Endothelial cell of umbilical vein (primary cell): Measurements from ENCODE around the gene RFX7.

Experiments used
- EZH2 ChIP-seq: IDR thresholded peaks from 2 replicates; pipeline ENCODE4 v1.6.1; 2012; ENCODE audit warnings: borderline replicate concordance, low read depth, mild to moderate bottlenecking, moderate library complexity, low read length, inconsistent platforms; ENCODE audit not compliant: severe bottlenecking
- FOS ChIP-seq: IDR thresholded peaks from 2 replicates; pipeline ENCODE4 v1.6.1; 2011; ENCODE audit warnings: mild to moderate bottlenecking, low read length, moderate library complexity, borderline replicate concordance; ENCODE audit not compliant: insufficient read depth
- JUN ChIP-seq: IDR thresholded peaks from 2 replicates; pipeline ENCODE4 v1.6.1; 2011; ENCODE audit warnings: borderline replicate concordance, low read depth; ENCODE audit not compliant: insufficient read length, insufficient read depth
- POLR2A ChIP-seq: IDR thresholded peaks from 2 replicates; pipeline ENCODE4 v1.6.1; 2012; ENCODE audit warnings: low read depth, mild to moderate bottlenecking, control low read depth, low read length
- POLR2AphosphoS5 ChIP-seq: IDR thresholded peaks from 2 replicates; pipeline ENCODE4 v1.6.1; 2012; ENCODE audit warnings: low read depth, mild to moderate bottlenecking, control low read depth, low read length, moderate library complexity; ENCODE audit not compliant: insufficient read depth
- TF ChIP-seq, protein P1 (sequence below), 2 donors: IDR thresholded peaks; 1 replicate in 1 of 2; 2 replicates in 1 of 2; pipeline ENCODE4 v1.5.1; 2011; ENCODE audit warnings: low read length in 2 of 2, mild to moderate bottlenecking in 2 of 2, moderate library complexity in 2 of 2, control low read depth in 1 of 2, inconsistent platforms in 1 of 2, low read depth in 1 of 2; ENCODE audit not compliant: insufficient read depth in 1 of 2; ENCODE audit errors: extremely low read depth in 1 of 2

DNA sequence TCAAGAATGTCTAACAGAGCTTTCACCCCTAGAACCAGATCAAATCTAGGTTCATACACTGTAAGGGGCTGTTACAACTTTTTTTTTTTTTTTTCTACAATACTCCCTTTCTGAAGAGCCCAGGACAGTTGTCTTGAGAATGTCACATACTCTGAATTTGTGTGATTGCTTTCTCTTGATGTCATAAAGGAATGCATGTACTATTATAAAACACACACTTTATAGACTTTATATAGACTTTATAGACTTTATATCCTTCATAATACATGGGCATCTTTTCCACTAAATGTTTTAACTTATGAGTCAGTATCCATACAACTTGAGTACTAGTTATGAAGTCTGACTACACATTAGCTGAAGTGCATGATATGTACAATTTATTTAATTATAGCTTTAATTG lies 26.3 kb downstream of the RFX7 start:
- TF ChIP-seq EZH2 (no peak), POLR2AphosphoS5 (no peak), FOS (no peak), POLR2A (no peak), JUN (no peak)
- TF ChIP-seq, protein P1, sequence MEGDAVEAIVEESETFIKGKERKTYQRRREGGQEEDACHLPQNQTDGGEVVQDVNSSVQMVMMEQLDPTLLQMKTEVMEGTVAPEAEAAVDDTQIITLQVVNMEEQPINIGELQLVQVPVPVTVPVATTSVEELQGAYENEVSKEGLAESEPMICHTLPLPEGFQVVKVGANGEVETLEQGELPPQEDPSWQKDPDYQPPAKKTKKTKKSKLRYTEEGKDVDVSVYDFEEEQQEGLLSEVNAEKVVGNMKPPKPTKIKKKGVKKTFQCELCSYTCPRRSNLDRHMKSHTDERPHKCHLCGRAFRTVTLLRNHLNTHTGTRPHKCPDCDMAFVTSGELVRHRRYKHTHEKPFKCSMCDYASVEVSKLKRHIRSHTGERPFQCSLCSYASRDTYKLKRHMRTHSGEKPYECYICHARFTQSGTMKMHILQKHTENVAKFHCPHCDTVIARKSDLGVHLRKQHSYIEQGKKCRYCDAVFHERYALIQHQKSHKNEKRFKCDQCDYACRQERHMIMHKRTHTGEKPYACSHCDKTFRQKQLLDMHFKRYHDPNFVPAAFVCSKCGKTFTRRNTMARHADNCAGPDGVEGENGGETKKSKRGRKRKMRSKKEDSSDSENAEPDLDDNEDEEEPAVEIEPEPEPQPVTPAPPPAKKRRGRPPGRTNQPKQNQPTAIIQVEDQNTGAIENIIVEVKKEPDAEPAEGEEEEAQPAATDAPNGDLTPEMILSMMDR (IDR thresholded peaks at IDR 0.05; ENCODE audit: extremely low read depth in 1 of 2, insufficient read depth in 1 of 2, low read depth in 1 of 2, low read length in 2 of 2): no peak
